Mucosa of descending colon (tissue), 3 donors: Measurements from ENCODE around the gene SLC9C2. TPM values are rescaled to one million over a fixed set of nuclear protein-coding genes. Genes with fewer than 3 reads are reported as not detected.
"Not testable (repeated sequence)": the region's sequence is repeated elsewhere in the genome, so short reads cannot be mapped to it uniquely, and the experiment has no call there.

Experiments used
- ATAC-seq: fragments of 200-7000 bp; cut with Tn5 transposase; one replicate; pipeline ENCODE4 v1.9.1; 2020; ENCODE audit warnings: mild to moderate bottlenecking, moderate library complexity
- DNase-seq, 3 donors: peaks; one replicate each; pipeline ENCODE4 v3.0.0-alpha.2; 2020
- H3K36me3 ChIP-seq: fragments of 200-600 bp; one replicate; pipeline ENCODE4 v1.8.0; 2021; ENCODE audit warnings: low read depth, mild to moderate bottlenecking
- H3K4me1 ChIP-seq: fragments of 200-600 bp; one replicate; pipeline ENCODE4 v1.8.0; 2021; ENCODE audit warnings: low read depth, mild to moderate bottlenecking
- H3K4me3 ChIP-seq: fragments of 200-600 bp; one replicate; pipeline ENCODE4 v1.8.0; 2021; ENCODE audit warnings: mild to moderate bottlenecking
- H3K9me3 ChIP-seq: fragments of 200-600 bp; one replicate; pipeline ENCODE4 v1.8.0; 2021; ENCODE audit warnings: mild to moderate bottlenecking
- CTCF ChIP-seq: fragments of 200-600 bp; IDR thresholded peaks from one replicate; pipeline ENCODE4 v1.8.0; 2022; ENCODE audit warnings: antibody characterized with exemption, mild to moderate bottlenecking
- intact Hi-C, 2 donors: fragments of 100-400 bp; cut with DNase I in 1 of 2; cut with micrococcal nuclease in 1 of 2; formaldehyde crosslinking; loops; one replicate each; pipeline versions ENCODE4 v1.11.0 to v1.11.1; 2022; cut with DNase I, micrococcal nuclease
- total RNA-seq, 3 donors: library from RNA; stranded (reverse); fragmentation: NEBNext Ultra II Directional in 2 of 3; extraction: Animal tissue kit (Norgen Biotek cat#: 25700) in 2 of 3; gene quantifications; one replicate each; pipeline versions ENCODE4 v1.2.1 to v1.2.4, GENCODE V29; 2021 to 2023
- donor health status: DM: no; HTN: no; CAD: no; lungs with moderate emphysema.
- donor health status: DM: no; HTN: no; CAD: no.
- donor health status: DM: no; HTN: yes; CAD: no.

The SLC9C2 gene
- total RNA-seq, 3 donors from 2014 or later, result not detected

- DNase-seq (peak in 2 of 3 donors; percentile 43 to 57), ATAC-seq (peak; percentile 25)
- Histone ChIP-seq H3K4me1 (peaks cover 33% of the 10 kb centered on the region), H3K9me3 (no peaks in the 10 kb centered on the region), H3K36me3 (peaks cover 15% of the 10 kb centered on the region), H3K4me3 (peak overlapping the region; percentile 87)
- no peak for TF ChIP-seq CTCF
- intact Hi-C loops, result loop anchor here in 1 of 2 donors (5.0 kb wide), 1 partner anchor 46 kb away; no protein-coding TSS in a partner anchor
Measured at GRCh38 chr1:173478094-173478674, 124.7 kb downstream of the SLC9C2 start.

DNA sequence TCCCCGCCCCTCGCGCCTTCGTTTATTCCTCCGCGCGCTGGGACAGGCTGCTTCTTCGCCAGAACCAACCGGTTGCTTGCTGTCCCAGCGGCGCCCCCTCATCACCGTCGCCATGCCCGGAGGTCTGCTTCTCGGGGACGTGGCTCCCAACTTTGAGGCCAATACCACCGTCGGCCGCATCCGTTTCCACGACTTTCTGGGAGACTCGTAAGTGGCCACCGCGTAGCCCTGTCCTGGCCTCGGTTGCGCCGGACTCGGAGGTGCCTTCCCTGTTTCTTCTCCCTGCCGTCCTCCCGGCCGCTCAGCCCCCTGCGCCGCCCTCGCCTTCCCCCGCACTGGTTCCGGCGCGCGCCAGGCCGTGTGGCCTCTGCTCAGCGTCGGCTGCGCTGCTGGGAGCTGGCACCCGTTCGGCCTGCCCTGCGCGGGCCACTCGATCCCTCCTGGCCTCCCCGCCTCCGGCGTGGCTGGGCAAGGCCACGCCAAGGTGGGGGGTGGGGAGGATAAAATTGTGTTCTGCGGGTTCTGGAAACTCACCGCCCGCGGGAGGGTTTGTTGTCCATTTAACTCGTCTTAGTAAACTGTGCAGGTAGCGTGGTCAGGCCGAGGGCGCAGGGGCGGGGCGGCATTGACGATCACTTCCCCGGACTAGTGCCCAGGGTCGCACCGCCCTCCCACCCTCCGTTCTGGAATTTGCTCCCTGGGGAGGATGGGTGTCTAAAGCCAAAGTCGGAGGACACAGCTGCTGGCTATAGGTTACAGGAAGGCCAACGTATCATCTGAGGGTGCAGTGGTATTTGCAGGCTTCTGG lies 125.4 kb downstream of the SLC9C2 start, which contains the start of gene PRDX6:
PRDX6 (plus strand) TSS at position 50 of the 808 bp plus-strand sequence; CDS start at position 113, 63 bp downstream.
- H3K4me1 ChIP-seq, result peaks cover 36% of the 10 kb centered on the region

GRCh38 chr1:173476665-173477285 lies 126.1 kb downstream of the SLC9C2 start:
- intact Hi-C loops, result loop anchor here in 1 of 2 donors (5.0 kb wide), 1 partner anchor 44 kb away; no protein-coding TSS in a partner anchor
- H3K36me3 ChIP-seq, result peaks cover 2% of the 10 kb centered on the region
- H3K4me3 ChIP-seq, result peak overlapping the region; percentile 50
- DNase-seq (peak; percentile 92 to 95 (median 93)), ATAC-seq (peak; percentile 90)
- H3K4me1 ChIP-seq, result peaks cover 36% of the 10 kb centered on the region
- no peaks in the 10 kb centered on the region for H3K9me3 ChIP-seq
- no peak for TF ChIP-seq CTCF

More for the DNA sequence above, 125.4 kb downstream of the SLC9C2 start, which contains the start of gene PRDX6:
- no peak for TF ChIP-seq CTCF
- intact Hi-C loops, result loop anchor here in 1 of 2 donors (5.0 kb wide), 1 partner anchor 45 kb away; no protein-coding TSS in a partner anchor
- Histone ChIP-seq H3K9me3 (no peaks in the 10 kb centered on the region), H3K4me3 (peak within 1 kb of the TSS; percentile 87), H3K36me3 (peaks cover 8% of the 10 kb centered on the region)
- ATAC-seq (peak; percentile 52), DNase-seq (peak in 2 of 3 donors; percentile 90 to 94)

GRCh38 chr1:173476197-173476664 lies 126.6 kb downstream of the SLC9C2 start:
- intact Hi-C loops, result loop anchor here in 1 of 2 donors (5.0 kb wide), 1 partner anchor 44 kb away; no protein-coding TSS in a partner anchor
- Histone ChIP-seq H3K9me3 (no peaks in the 10 kb centered on the region), H3K4me1 (peaks cover 36% of the 10 kb centered on the region), H3K4me3 (no peak overlapping the region), H3K36me3 (no peaks in the 10 kb centered on the region)
- no peak for TF ChIP-seq CTCF
- ATAC-seq (no peak), DNase-seq (no peak)

- Histone ChIP-seq H3K4me3 (no peak overlapping the region), H3K4me1 (peaks cover 36% of the 10 kb centered on the region), H3K36me3 (no peaks in the 10 kb centered on the region), H3K9me3 (peaks cover 5% of the 10 kb centered on the region)
- peak in 1 of 3 donors; percentile 27 for DNase-seq
- intact Hi-C loops, result loop anchor here in 1 of 2 donors (5.0 kb wide), 1 partner anchor 43 kb away; no protein-coding TSS in a partner anchor
- ATAC-seq, result peak; percentile 19
- no peak for TF ChIP-seq CTCF
Measured at GRCh38 chr1:173475564-173476196, 127.2 kb downstream of the SLC9C2 start.

DNA sequence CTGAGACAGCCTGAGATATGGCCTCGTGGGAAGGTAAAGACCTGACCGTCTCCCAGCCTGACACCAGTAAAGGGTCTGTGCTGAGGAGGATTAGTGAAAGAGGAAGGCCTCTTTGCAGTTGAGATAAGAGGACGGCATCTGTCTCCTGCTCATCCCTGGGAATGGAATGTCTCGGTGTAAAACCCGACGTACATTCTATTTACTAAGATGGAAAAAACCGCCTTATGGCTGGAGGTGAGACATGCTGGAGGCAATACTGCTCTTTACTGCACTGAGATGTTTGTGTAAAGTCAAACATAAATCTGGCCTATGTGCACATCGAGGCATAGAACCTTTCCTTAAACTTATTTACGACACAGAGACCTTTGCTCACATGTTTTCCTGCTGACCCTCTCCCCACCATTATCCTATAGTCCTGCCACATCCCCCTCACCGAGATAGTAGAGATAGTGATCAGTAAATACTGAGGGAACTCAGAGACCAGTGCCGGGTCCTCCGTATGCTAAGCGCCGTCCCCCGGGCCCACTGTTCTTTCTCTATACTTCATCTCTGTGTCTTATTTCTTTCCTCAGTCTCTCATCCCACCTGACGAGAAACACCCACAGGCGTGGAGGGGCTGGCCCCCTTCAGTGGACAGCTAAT lies 128.0 kb downstream of the SLC9C2 start:
- not testable (repeated sequence) for H3K9me3 ChIP-seq, H3K4me3 ChIP-seq, ATAC-seq, H3K36me3 ChIP-seq
- H3K4me1 ChIP-seq, result peaks cover 36% of the 10 kb centered on the region
- intact Hi-C loops, result loop anchor here in 1 of 2 donors (5.0 kb wide), 1 partner anchor 43 kb away; no protein-coding TSS in a partner anchor
- peak; percentile 41 to 57 (median 55) for DNase-seq
